Karpas-422 (cell line): Measurements from ENCODE around the gene HNRNPD. TPM values are rescaled to one million over a fixed set of nuclear protein-coding genes. Genes with fewer than 3 reads are reported as not detected.
"Not testable (repeated sequence)": the region's sequence is repeated elsewhere in the genome, so short reads cannot be mapped to it uniquely, and the experiment has no call there.

Source experiments
- DNase-seq: peaks from one replicate; pipeline ENCODE4 v3.0.0-alpha.2; 2015
- H2AFZ ChIP-seq: fragments of 200-600 bp; sonication (generic); 2 replicates; pipeline ENCODE4 v1.6.1; 2014; ENCODE audit warnings: antibody characterized with exemption, low read length, mixed read lengths
- H3K27ac ChIP-seq: fragments of 200-600 bp; sonication (generic); 2 replicates; pipeline ENCODE4 v1.5.1; 2014; ENCODE audit warnings: mild to moderate bottlenecking, low read length, moderate library complexity
- H3K27me3 ChIP-seq: fragments of 200-600 bp; sonication (generic); 2 replicates; pipeline ENCODE4 v1.6.1; 2014; ENCODE audit warnings: low read length, mixed read lengths
- H3K36me3 ChIP-seq: fragments of 200-600 bp; sonication (generic); 2 replicates; pipeline ENCODE4 v1.6.1; 2014; ENCODE audit warnings: low read length, mixed read lengths; ENCODE audit not compliant: insufficient read depth
- H3K4me1 ChIP-seq: fragments of 200-600 bp; sonication (generic); 2 replicates; pipeline ENCODE4 v1.6.1; 2014; ENCODE audit warnings: mild to moderate bottlenecking, low read length, mixed read lengths
- H3K4me2 ChIP-seq: fragments of 200-600 bp; sonication (generic); 2 replicates; pipeline ENCODE4 v1.6.1; 2014; ENCODE audit warnings: low read length, low read depth, mild to moderate bottlenecking; ENCODE audit not compliant: poor library complexity, severe bottlenecking
- H3K4me3 ChIP-seq: fragments of 200-600 bp; sonication (generic); 2 replicates; pipeline ENCODE4 v1.5.1; 2014; ENCODE audit warnings: mild to moderate bottlenecking, antibody characterized with exemption, low read length, mixed read lengths
- H3K79me2 ChIP-seq: fragments of 200-600 bp; sonication (generic); 2 replicates; pipeline ENCODE4 v1.6.1; 2014; ENCODE audit warnings: mild to moderate bottlenecking, low read length, mixed read lengths
- H3K9ac ChIP-seq: fragments of 200-600 bp; sonication (generic); 2 replicates; pipeline ENCODE4 v1.6.0; 2014; ENCODE audit warnings: low read length
- H3K9me2 ChIP-seq: fragments of 200-600 bp; sonication (generic), shearing (Covaris generic); replicated peaks from 2 replicates; pipeline ENCODE4 v1.6.0; 2014; ENCODE audit warnings: mild to moderate bottlenecking, low read length, moderate library complexity; ENCODE audit not compliant: insufficient read depth
- H3K9me3 ChIP-seq: fragments of 300-700, 200-600 bp; sonication (generic); 2 replicates; pipeline ENCODE4 v1.6.1; 2014; ENCODE audit warnings: low read length, mixed read lengths
- H4K20me1 ChIP-seq: fragments of 200-600 bp; sonication (generic); 2 replicates; pipeline ENCODE4 v1.6.1; 2014; ENCODE audit warnings: mild to moderate bottlenecking, antibody characterized with exemption, low read length, low read depth; ENCODE audit not compliant: insufficient read depth
- total RNA-seq: library from RNA; depleted of rRNA; stranded (reverse); fragments of >200 nt; shearing (Covaris generic); gene quantifications from 2 replicates; pipeline ENCODE4 v1.2.3, GENCODE V29; 2014; ENCODE audit warnings: low replicate concordance

Gene HNRNPD
- total RNA-seq, 1 experiment from 2014 or later = 64.1 TPM

DNA sequence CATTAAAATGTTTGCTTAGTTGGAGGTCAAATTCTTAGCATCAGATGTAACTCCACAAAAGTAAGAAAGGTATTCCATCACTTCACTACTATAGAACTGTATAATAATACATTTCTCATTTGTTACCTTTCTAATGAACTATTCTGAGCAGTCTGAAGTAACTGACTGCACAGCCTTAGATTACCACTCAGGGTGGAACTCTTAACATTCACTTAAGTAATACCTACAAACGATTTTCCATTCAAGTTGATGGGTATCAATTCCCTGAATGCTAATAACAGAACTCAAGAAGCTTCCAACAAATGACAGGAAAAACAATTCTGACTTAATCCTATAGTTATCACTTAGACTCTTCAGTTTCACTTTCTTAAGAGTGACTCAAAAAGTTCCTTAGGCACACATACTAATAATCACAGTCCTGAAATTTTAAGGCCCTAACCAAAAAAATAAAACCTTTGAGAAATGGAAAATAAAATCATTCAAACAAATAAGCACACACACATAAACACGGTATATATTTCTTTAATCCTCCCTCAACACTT, 20.9 kb downstream of the HNRNPD start:
- Histone ChIP-seq H3K36me3 (peaks cover 48% of the 10 kb centered on the region; the same call in 1 of the 2 replicates), H3K9me3 (no peaks in the 10 kb centered on the region), H3K79me2 (peaks cover 8% of the 10 kb centered on the region), H3K9ac (no peak overlapping the region), H3K4me1 (no peaks in the 10 kb centered on the region), H3K27me3 (no peaks in the 10 kb centered on the region), H3K4me3 (no peak overlapping the region), H3K9me2 (no peaks in the 10 kb centered on the region), H3K27ac (no peak overlapping the region), H4K20me1 (peaks cover 7% of the 10 kb centered on the region; the same call in 1 of the 2 replicates), H2AFZ (no peak overlapping the region), H3K4me2 (no peak overlapping the region)
- DNase-seq = no peak

- Histone ChIP-seq H3K9me3 (no peaks in the 10 kb centered on the region), H3K27ac (no peak overlapping the region), H2AFZ (no peak overlapping the region), H3K4me1 (no peaks in the 10 kb centered on the region), H3K4me3 (no peak overlapping the region), H3K9me2 (no peaks in the 10 kb centered on the region), H4K20me1 (peaks cover 4% of the 10 kb centered on the region; the same call in 1 of the 2 replicates), H3K4me2 (no peak overlapping the region), H3K79me2 (peaks cover 2% of the 10 kb centered on the region; the same call in 1 of the 2 replicates), H3K27me3 (no peaks in the 10 kb centered on the region), H3K36me3 (peaks cover 42% of the 10 kb centered on the region; the same call in 1 of the 2 replicates), H3K9ac (no peak overlapping the region)
- DNase-seq = no peak
These were observed 21.5 kb downstream of the HNRNPD start for GRCh38 chr4:82352118-82352824.

DNA sequence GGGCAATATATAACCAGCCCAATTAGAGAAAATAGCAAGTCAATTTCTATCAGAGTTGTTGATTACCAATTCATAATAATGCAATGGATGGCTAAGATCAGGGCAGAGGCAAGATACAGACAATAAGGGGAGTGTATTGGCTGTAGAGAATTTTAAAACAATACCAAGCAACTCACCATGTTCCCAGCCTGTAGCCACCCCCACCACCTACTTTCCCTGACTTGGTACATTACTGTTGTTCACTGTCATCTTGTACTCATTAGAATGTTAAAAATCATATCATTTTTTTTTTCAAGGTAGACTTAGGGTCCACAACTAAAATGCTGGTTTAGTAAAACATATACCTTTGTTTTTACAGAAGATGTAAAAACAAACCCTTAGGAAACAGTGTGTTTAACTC, 27.7 kb downstream of the HNRNPD start:
- H3K27ac ChIP-seq = no peak overlapping the region
- DNase-seq = no peak
- H3K4me2 ChIP-seq = no peak overlapping the region
- no peaks in the 10 kb centered on the region for H3K36me3 ChIP-seq
- H3K9ac ChIP-seq = no peak overlapping the region
- no peaks in the 10 kb centered on the region for H3K9me3 ChIP-seq
- H3K4me1 ChIP-seq = no peaks in the 10 kb centered on the region
- H3K4me3 ChIP-seq = no peak overlapping the region
- H2AFZ ChIP-seq = no peak overlapping the region
- no peaks in the 10 kb centered on the region for H3K79me2 ChIP-seq
- H4K20me1 ChIP-seq = no peaks in the 10 kb centered on the region
- no peaks in the 10 kb centered on the region for H3K27me3 ChIP-seq
- H3K9me2 ChIP-seq = no peaks in the 10 kb centered on the region

DNA sequence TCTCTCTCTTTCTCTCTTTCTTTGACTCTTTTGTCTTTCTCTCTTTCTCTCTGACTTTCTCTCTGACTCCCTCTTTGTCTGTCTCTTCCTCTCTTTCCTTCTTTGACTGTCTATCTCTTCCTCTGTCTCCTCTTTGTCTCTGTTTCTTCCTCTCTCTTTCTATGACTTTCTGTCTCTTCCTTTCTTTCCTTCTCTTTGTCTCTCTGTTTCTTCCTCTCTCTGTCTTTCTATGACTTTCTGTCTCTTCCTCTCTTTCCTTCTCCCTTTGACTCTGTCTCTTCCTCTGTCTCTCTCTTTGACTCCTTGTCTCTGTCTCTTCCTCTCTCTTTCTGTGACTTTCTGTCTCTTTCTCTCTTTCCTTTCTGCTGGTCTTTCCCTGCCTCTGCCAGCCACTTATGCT, 38.7 kb downstream of the HNRNPD start:
- H3K27me3 ChIP-seq = no peaks in the 10 kb centered on the region
- no peaks in the 10 kb centered on the region for H3K36me3 ChIP-seq
- H3K27ac ChIP-seq = no peak overlapping the region
- no peaks in the 10 kb centered on the region for H3K9me2 ChIP-seq
- DNase-seq = no peak
- H3K4me2 ChIP-seq = no peak overlapping the region
- no peaks in the 10 kb centered on the region for H4K20me1 ChIP-seq
- no peaks in the 10 kb centered on the region for H3K79me2 ChIP-seq
- no peak overlapping the region for H3K4me3 ChIP-seq
- H2AFZ ChIP-seq = no peak overlapping the region
- no peaks in the 10 kb centered on the region for H3K4me1 ChIP-seq
- no peaks in the 10 kb centered on the region for H3K9me3 ChIP-seq
- H3K9ac ChIP-seq = no peak overlapping the region

- H3K4me2 ChIP-seq, H3K9me3 ChIP-seq, H3K9me2 ChIP-seq, H3K79me2 ChIP-seq, H3K4me1 ChIP-seq, H3K36me3 ChIP-seq, H4K20me1 ChIP-seq, H3K9ac ChIP-seq, H3K27ac ChIP-seq, H2AFZ ChIP-seq, H3K27me3 ChIP-seq, DNase-seq, H3K4me3 ChIP-seq: not testable (repeated sequence)
These were observed 40.1 kb downstream of the HNRNPD start for GRCh38 chr4:82333641-82334040.

GRCh38 chr4:82331814-82332213, 42.0 kb downstream of the HNRNPD start:
- Histone ChIP-seq H3K4me1 (no peaks in the 10 kb centered on the region), H3K27ac (no peak overlapping the region), H3K9ac (no peak overlapping the region), H3K9me2 (no peaks in the 10 kb centered on the region), H3K4me2 (no peak overlapping the region), H3K4me3 (no peak overlapping the region), H2AFZ (no peak overlapping the region), H3K36me3 (no peaks in the 10 kb centered on the region), H4K20me1 (no peaks in the 10 kb centered on the region), H3K79me2 (no peaks in the 10 kb centered on the region), H3K27me3 (no peaks in the 10 kb centered on the region), H3K9me3 (no peaks in the 10 kb centered on the region)
- DNase-seq = no peak

GRCh38 chr4:82320351-82320750, 53.4 kb downstream of the HNRNPD start:
- Histone ChIP-seq H4K20me1 (no peaks in the 10 kb centered on the region), H3K79me2 (no peaks in the 10 kb centered on the region), H3K4me3 (no peak overlapping the region), H3K27me3 (no peaks in the 10 kb centered on the region), H3K4me2 (no peak overlapping the region), H3K4me1 (no peaks in the 10 kb centered on the region), H3K9me3 (no peaks in the 10 kb centered on the region), H3K9ac (no peak overlapping the region), H3K27ac (no peak overlapping the region), H3K9me2 (no peaks in the 10 kb centered on the region), H3K36me3 (no peaks in the 10 kb centered on the region), H2AFZ (no peak overlapping the region)
- DNase-seq = no peak

DNA sequence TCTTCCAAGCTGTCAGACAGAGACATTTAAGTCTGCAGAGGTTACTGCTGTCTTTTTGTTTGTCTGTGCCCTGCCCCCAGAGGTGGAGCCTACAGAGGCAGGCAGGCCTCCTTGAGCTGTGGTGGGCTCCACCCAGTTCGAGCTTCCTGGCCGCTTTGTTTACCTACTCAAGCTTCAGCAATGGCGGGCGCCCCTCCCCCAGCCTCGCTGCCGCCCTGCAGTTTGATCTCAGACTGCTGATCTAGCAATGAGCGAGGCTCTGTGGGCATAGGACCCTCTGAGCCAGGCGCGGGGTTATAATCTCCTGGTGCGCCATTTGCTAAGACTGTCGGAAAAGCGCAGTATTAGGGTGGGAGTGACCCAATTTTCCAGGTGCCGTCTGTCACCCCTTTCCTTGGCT, 70.7 kb downstream of the HNRNPD start:
- H3K36me3 ChIP-seq, H3K4me1 ChIP-seq, H2AFZ ChIP-seq, H3K79me2 ChIP-seq, H3K9me3 ChIP-seq, H4K20me1 ChIP-seq, H3K4me2 ChIP-seq, DNase-seq, H3K27ac ChIP-seq, H3K27me3 ChIP-seq, H3K9ac ChIP-seq, H3K4me3 ChIP-seq, H3K9me2 ChIP-seq: not testable (repeated sequence)
